ENCODE results near the gene GPR107.

DNA sequence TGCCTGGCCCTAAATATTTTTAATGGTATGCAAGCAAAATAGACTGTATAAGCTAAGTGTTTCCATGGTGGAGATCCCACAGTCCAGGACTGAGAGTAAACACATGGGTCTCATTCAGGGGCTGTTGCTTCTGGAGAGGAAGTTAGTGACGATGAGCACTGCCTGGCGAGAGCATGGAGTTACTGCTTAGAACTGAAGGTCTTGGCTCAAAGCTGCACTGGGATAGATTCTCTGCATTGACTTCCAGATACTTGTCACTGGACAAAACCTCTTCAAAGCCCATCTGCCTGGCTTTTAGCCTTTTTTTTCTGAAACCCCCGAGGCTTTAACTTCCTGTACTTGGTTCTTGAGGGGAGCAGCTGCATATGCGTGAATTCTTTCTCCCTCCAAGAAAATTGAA lies 39.2 kb downstream of the GPR107 start:
- TF ChIP-seq, protein P1, sequence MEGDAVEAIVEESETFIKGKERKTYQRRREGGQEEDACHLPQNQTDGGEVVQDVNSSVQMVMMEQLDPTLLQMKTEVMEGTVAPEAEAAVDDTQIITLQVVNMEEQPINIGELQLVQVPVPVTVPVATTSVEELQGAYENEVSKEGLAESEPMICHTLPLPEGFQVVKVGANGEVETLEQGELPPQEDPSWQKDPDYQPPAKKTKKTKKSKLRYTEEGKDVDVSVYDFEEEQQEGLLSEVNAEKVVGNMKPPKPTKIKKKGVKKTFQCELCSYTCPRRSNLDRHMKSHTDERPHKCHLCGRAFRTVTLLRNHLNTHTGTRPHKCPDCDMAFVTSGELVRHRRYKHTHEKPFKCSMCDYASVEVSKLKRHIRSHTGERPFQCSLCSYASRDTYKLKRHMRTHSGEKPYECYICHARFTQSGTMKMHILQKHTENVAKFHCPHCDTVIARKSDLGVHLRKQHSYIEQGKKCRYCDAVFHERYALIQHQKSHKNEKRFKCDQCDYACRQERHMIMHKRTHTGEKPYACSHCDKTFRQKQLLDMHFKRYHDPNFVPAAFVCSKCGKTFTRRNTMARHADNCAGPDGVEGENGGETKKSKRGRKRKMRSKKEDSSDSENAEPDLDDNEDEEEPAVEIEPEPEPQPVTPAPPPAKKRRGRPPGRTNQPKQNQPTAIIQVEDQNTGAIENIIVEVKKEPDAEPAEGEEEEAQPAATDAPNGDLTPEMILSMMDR (IDR thresholded peaks at IDR 0.05 in 4 of 5, conservative IDR thresholded peaks at IDR 0.05 in 1 of 5): no peak
- no peak for TF ChIP-seq POLR2A (IDR thresholded peaks at IDR 0.05)
